KOPT-K1 (cell line): ENCODE results near the gene EFNA1.
"Not testable (repeated sequence)": the region's sequence is repeated elsewhere in the genome, so short reads cannot be mapped to it uniquely, and the experiment has no call there.

Experiments
- H3K27ac ChIP-seq: fragments of 200-600 bp; sonication (generic); 2 replicates; pipeline ENCODE4 v1.5.1; 2016; ENCODE audit warnings: antibody characterized with exemption, mild to moderate bottlenecking, low read depth, low read length; ENCODE audit not compliant: poor library complexity, severe bottlenecking
- H3K36me3 ChIP-seq: fragments of 200-600 bp; sonication (generic); 2 replicates; pipeline ENCODE4 v1.5.1; 2017; ENCODE audit warnings: antibody characterized with exemption, mild to moderate bottlenecking, low read length, moderate library complexity; ENCODE audit not compliant: insufficient read depth
- H3K9me3 ChIP-seq: fragments of 200-600 bp; sonication (generic); 2 replicates; pipeline ENCODE4 v1.5.1; 2017; ENCODE audit warnings: antibody characterized with exemption, low read length, mild to moderate bottlenecking; ENCODE audit not compliant: insufficient read depth, poor library complexity, severe bottlenecking

The EFNA1 gene

GRCh38 chr1:155141749-155142148, 14.1 kb downstream of the EFNA1 start:
- Histone ChIP-seq H3K36me3 (no peaks in the 10 kb centered on the region), H3K27ac (no peak overlapping the region), H3K9me3 (no peaks in the 10 kb centered on the region)

- Histone ChIP-seq H3K27ac (no peak overlapping the region), H3K9me3 (no peaks in the 10 kb centered on the region), H3K36me3 (no peaks in the 10 kb centered on the region)
Observed at GRCh38 chr1:155145491-155145890, 17.8 kb downstream of the EFNA1 start.

GRCh38 chr1:155155996-155156643, 28.4 kb downstream of the EFNA1 start:
- H3K27ac ChIP-seq, H3K9me3 ChIP-seq, H3K36me3 ChIP-seq: not testable (repeated sequence)

GRCh38 chr1:155158991-155159390, 31.3 kb downstream of the EFNA1 start:
- Histone ChIP-seq H3K27ac (no peak overlapping the region), H3K36me3 (no peaks in the 10 kb centered on the region), H3K9me3 (no peaks in the 10 kb centered on the region)

GRCh38 chr1:155160128-155160527, 32.5 kb downstream of the EFNA1 start:
- no peak overlapping the region for H3K27ac ChIP-seq
- H3K9me3 ChIP-seq, result no peaks in the 10 kb centered on the region
- H3K36me3 ChIP-seq, result no peaks in the 10 kb centered on the region

GRCh38 chr1:155162631-155163030, 35.0 kb downstream of the EFNA1 start:
- H3K36me3 ChIP-seq, H3K27ac ChIP-seq, H3K9me3 ChIP-seq: not testable (repeated sequence)

- H3K36me3 ChIP-seq, H3K9me3 ChIP-seq, H3K27ac ChIP-seq: not testable (repeated sequence)
Observed at GRCh38 chr1:155163785-155164184, 36.1 kb downstream of the EFNA1 start.

DNA sequence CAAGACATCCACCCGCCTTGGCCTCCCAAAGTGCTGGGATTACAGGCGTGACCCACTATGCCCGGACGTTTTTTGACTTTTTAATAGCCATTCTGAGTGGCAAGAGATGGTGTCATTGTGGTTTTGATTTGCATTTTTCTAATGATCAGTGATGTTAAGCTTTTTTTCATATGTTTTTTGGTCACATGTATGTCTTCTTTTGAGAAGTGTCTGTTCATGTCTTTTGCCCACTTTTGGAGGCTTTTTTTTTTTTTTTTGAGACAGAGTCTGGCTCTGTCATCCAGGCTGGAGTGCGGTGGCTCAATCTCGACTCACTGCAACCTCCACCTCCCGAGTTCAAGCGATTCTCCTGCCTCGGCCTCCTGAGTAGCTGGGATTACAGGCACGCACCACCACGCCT, 36.9 kb downstream of the EFNA1 start:
- H3K36me3 ChIP-seq, result peaks cover 11% of the 10 kb centered on the region; the same call in 1 of the 2 replicates
- not testable (repeated sequence) for H3K9me3 ChIP-seq, H3K27ac ChIP-seq

GRCh38 chr1:155166051-155166470, 38.4 kb downstream of the EFNA1 start:
- H3K36me3 ChIP-seq, result peaks cover 19% of the 10 kb centered on the region; the same call in 1 of the 2 replicates
- H3K27ac ChIP-seq, result no peak overlapping the region
- H3K9me3 ChIP-seq, result no peaks in the 10 kb centered on the region

DNA sequence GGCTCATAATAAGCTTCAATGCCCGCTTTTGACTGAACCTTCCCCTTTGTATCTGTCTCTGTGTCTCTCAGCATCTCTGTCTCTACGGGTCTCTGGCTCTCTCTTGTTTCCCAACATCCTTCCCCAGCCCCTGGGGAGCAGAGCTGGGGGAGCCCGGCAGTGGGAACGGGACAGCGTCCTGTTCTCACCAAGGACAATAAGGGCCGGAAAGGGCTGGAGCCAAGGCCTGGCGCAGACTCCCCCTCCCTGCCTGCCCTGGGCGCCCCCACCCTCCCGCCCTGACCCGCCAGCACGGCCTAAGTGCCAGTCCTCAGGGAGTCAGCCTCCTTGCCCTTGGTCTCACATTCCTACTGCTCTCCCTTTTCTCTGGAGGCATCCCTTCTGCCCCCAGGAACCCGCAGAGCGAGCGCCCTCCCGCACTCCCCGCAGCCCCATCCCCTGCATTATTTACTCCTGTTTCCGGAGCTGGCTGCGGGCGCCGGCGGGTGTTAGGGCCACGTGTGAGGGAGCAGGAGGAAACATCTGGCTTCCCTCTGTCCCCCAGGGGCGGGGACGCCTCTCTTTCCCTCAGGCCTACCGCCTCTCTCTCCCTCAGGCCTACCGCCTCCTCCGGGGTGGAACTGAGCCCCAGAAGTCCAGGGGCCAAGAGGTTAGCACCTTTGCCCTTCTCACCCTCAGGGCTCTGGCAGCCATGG, 38.9 kb downstream of the EFNA1 start:
- Histone ChIP-seq H3K9me3 (no peaks in the 10 kb centered on the region), H3K36me3 (peaks cover 19% of the 10 kb centered on the region; the same call in 1 of the 2 replicates), H3K27ac (peak overlapping the region; percentile 28)

- H3K27ac ChIP-seq, result peak overlapping the region; percentile 28
- peaks cover 19% of the 10 kb centered on the region; the same call in 1 of the 2 replicates for H3K36me3 ChIP-seq
- no peaks in the 10 kb centered on the region for H3K9me3 ChIP-seq
Observed at GRCh38 chr1:155167166-155168104, 39.8 kb downstream of the EFNA1 start.

DNA sequence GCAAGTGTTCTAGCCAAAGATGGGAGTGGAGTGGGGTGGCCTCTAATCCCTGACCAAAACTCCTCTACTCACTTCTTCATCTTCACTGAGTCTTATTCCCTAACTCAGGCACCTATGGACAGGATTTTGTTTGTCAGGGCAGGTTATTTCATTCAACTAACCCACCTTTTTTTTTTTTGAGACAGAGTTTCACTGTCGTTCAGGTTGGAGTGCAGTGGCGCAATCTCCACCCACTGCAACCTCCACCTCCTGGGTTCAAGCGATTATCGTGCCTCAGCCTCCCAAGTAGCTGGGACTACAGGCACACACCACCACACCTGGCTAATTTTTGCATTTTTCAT, 40.4 kb downstream of the EFNA1 start:
- not testable (repeated sequence) for H3K27ac ChIP-seq, H3K9me3 ChIP-seq
- H3K36me3 ChIP-seq, result peaks cover 19% of the 10 kb centered on the region; the same call in 1 of the 2 replicates

- peaks cover 19% of the 10 kb centered on the region; the same call in 1 of the 2 replicates for H3K36me3 ChIP-seq
- no peaks in the 10 kb centered on the region for H3K9me3 ChIP-seq
- no peak overlapping the region for H3K27ac ChIP-seq
Observed at GRCh38 chr1:155168456-155169210, 41.0 kb downstream of the EFNA1 start.

DNA sequence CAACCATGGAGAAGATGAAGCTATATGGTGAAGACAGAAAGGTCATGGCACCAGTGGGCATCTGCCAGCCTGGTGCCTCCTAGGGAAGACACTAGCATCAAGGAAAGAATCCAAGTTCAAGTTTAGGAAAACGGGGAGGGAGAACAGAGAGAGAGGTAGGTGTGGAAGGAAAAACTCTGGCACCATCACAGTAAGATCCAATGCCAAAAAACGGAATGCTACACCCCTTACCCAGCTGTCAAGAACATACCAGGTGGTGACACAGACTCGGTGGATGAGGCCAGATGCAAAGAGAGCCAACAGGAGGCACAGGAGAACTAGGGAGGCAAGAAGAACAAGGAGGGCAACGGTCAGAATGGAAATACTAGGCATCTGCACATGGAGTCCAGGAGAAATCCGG, 41.9 kb downstream of the EFNA1 start:
- H3K36me3 ChIP-seq, result peaks cover 19% of the 10 kb centered on the region; the same call in 1 of the 2 replicates
- no peaks in the 10 kb centered on the region for H3K9me3 ChIP-seq
- no peak overlapping the region for H3K27ac ChIP-seq
